Activated effector memory CD4-positive, alpha-beta T cell treated with Interleukin-2 at 50 U/mL for 16 hours (primary cell): ENCODE results near the gene TBC1D1.
"Not testable (repeated sequence)": the region's sequence is repeated elsewhere in the genome, so short reads cannot be mapped to it uniquely, and the experiment has no call there.

Source experiments
- DNase-seq: peaks from one replicate; pipeline ENCODE4 v3.0.0-alpha.2; 2020

Gene TBC1D1

DNA sequence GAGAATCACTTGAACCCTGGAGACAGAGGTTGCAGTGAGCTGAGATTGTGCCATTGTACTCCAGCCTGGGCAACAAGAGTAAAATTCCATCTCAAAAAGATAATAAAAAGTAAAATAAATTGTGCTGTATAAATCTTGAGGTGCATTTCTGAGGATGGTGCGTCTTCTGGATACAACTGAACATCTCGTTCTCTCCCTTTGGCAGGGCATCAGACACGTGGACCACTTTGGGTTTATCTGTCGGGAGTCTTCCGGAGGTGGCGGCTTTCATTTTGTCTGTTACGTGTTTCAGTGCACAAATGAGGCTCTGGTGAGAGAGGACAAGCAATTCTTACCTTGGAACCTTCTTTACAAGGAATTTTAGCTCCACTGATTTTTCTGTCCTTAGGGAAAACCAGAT is 129.5 kb downstream of the TBC1D1 start:
- DNase-seq = no peak

DNA sequence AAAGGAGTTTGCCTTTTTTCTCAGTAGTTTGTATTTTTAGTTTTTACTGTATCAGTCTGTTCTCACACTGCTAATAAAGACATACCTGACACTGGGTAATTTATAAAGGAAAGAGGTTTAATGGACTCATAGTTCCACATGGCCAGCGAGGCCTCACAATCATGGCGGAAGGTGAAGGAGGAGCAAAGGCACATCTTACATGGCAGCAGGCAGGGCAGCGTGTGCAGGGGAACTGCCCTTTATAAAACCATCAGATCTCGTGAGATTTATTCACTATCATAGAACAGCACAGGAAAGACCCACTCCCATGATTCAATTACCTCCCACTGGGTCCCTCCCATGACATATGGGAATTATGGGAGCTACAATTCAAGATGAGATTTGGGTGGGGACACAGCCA is 130.1 kb downstream of the TBC1D1 start:
- DNase-seq = not testable (repeated sequence)

- DNase-seq = no peak
Observed at GRCh38 chr4:38021751-38022150, 130.9 kb downstream of the TBC1D1 start.

GRCh38 chr4:38023347-38024205 is 132.7 kb downstream of the TBC1D1 start:
- no peak for DNase-seq

DNA sequence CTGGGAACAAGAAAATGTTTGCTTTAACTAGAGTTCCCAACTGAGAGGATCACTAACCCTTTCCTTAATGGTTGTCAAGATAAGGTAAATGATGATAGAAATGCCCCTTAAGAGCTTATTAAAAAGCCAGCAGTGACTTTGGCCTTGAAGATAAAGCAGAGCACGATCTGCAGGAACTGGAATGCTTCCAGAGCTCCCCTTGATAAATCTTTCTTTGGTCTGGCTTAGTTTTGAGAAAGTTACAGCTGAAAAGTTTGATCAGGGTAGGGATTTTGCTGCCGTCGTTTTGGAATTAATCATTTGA is 133.3 kb downstream of the TBC1D1 start:
- DNase-seq = no peak

GRCh38 chr4:38025665-38026064 is 134.8 kb downstream of the TBC1D1 start:
- no peak for DNase-seq

GRCh38 chr4:38026158-38026740 is 135.4 kb downstream of the TBC1D1 start:
- DNase-seq = no peak

DNA sequence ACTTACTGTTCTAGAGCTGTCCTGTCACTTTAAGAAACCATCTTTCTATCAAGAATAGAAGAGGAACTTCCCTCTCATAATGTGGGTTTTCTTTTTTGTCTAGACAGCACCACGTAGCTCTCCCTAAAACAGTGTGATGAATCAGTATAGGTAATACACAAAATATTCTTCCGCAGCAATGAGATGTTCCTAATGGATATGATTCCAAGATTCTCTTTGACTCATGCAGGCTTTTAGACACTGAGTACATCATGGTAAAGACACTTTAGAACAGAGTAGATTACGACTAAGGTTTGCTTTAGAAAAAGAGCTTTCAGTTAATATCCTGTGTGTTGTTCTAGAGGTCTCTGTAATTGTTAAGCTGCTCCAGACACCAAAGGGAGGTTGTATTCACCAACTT is 139.1 kb downstream of the TBC1D1 start:
- no peak for DNase-seq

DNA sequence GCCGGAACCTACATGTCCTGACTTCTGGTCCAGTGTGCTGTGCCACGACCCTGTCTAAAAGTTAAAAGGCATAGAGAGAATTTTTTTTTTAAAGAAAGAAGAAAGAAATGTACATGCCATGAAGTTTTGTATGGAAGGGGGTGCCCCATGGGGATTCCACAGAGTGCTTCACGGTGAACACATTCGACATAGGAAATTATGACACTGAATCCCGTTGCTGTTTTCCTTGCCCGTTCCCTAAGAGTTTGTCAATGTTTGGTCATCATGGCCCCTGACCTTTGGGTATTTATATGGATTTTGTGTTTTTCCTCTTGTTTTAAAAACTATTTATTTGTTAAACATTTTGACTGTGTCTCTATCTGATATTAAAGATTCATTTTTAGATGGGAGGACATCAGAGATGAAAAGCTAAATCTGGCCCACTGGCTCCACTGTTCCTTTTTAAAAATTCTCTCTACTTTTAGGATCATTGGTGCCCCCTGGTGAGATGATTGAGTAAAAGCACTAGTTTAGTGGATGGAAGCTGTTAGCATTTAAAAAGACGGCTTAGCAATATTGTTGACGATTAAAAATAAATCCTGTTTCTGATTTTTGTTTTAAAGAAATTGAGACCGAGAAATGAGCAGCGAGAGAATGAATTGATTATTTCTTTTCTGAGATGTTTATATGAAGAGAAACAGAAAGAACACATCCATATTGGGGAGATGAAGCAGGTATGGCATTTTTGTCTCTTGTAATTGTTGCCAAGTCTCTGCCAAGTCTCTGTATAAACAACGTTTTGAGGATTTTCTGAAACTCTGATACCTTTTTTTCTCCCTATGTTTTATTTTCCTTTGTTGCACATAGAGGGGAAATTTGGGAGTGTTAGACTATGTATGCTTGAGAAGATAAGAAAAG is 144.3 kb downstream of the TBC1D1 start:
- DNase-seq = no peak

DNA sequence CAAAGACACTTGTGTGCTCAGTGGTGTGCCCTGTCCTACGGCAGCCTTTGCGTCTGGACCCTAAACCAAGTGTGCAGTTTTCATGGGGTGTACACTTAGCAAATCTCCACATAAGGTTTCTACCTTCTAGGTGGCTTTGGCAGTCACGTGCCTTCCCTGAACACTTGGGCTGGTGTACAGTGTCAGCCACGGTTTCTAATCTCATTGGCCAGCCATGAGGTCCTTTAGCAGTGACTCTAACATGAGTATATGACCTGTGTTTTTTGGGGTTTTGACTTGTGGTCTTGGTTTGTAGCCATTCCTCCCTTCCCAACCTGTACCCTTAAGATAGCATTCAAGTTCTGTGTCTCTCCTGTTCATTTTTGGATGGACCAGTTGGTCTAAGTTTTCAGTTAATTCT is 145.7 kb downstream of the TBC1D1 start:
- no peak for DNase-seq

DNA sequence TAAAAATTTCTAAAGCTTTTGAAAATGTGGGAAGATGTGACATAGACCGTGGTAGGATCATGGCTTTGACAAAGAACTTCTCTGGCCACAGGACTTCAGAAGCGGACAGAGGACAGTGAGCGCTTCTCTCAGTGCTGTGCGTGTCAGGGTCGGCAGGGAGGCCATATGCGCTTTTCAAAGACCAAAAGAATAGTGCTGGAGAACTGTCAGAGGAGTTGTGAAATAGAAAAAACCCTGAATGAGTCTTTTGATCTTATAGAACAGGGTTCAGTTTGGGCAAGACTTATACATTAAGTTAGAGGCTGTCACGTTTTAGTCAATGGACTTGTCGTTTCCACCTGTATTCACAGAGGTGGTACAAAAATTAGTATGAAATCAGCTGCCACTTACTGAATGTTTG is 146.7 kb downstream of the TBC1D1 start:
- DNase-seq = no peak

GRCh38 chr4:38040619-38041018 is 149.7 kb downstream of the TBC1D1 start:
- DNase-seq = no peak

DNA sequence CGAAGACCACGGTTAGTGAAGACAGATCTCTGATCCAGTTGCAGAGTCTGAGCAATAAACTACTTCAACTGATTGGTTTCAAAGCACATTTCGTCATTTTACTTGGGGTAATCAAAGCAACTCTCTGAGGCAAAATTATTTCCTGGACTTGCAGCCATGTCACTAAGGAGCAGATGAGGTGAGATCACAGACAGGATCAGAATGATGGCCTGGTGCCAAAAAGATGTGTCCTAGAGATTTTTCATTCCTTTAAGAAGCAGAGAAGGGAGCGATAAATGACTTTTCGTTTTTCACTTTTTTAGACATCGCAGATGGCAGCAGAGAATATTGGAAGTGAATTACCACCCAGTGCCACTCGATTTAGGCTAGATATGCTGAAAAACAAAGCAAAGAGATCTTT is 153.2 kb downstream of the TBC1D1 start:
- no peak for DNase-seq

DNA sequence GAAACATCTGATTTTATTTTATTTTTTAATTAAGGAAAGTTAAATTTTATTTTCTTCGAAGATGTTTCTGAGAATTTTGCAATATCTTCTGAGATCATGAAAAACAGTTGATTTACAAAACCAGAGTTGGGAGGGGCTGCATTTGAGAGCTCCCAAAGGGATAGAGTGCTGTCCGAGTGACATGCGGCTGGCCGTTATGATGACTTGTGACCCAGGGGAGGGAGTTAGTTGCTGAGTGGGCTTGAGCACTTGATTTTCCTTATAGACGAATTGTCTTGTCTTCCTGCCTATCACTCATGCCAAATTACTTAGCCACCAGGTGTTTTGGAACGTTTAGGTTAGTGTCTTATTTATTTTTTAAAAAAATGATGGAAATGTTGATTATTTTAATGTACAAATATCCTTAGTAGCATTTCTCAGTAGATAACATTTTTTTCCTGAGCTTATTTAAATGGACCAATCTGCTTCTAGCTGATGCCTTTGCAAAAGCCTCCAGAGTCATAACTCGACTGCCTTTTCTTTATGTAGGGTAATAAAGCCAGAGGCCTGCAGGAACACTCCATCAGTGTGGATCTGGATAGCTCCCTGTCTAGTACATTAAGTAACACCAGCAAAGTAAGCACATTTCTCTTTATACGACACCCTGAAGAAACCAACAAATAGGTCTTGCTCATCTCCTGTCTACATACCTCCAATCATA is 154.6 kb downstream of the TBC1D1 start:
- DNase-seq = no peak

DNA sequence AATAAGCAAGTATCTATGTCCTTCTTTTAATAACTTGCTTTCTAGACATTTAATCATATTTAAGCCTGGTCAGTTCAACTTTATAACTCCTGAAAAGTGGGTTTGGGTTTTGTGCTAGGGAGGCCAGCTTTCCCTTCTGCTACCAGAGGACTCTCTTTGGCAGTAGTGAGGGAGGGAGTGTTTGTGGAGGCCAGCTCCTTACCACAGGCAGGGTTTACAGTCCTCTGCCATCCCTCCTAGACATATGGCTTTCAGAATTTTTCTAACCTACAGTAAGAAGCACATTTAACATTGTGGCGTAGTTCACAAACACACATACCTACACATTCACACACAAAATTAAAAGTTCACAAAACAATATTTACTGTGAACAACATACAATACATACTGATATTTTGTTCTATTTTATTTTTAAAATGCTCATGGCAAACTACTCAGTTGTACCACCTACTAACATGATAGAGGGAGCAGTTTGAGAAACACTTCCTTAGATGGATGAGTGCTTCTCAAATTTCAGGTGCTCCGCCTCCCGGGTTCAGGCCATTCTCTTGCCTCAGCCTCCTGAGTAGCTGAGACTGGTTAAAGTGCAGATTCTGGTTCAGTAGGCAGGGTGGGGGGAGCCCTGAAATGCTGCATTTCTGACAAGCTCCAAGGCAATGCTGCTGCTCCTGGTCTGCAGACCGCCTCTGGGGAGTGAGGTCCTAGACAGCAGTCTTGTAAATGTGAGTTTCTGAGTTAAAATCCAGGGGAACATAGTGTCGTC is 156.0 kb downstream of the TBC1D1 start:
- DNase-seq = no peak

DNA sequence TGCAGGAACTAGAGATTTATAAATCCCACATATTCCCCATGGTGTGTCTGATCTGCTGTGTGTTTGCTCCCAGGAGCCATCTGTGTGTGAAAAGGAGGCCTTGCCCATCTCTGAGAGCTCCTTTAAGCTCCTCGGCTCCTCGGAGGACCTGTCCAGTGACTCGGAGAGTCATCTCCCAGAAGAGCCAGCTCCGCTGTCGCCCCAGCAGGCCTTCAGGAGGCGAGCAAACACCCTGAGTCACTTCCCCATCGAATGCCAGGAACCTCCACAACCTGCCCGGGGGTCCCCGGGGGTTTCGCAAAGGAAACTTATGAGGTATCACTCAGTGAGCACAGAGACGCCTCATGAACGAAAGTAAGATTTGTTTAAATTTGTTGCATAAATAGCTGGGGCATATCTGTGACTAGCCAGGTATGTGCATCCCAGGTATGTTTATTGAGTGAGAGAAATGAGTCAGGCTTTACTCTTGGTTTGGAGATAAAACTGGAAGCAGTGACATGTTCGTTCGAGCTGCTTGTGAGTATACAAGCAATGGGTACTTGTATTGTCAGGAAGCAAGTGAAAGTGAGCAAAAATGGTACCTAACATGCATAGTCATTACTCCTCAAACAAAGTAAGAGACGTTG is 158.8 kb downstream of the TBC1D1 start:
- DNase-seq = no peak

DNA sequence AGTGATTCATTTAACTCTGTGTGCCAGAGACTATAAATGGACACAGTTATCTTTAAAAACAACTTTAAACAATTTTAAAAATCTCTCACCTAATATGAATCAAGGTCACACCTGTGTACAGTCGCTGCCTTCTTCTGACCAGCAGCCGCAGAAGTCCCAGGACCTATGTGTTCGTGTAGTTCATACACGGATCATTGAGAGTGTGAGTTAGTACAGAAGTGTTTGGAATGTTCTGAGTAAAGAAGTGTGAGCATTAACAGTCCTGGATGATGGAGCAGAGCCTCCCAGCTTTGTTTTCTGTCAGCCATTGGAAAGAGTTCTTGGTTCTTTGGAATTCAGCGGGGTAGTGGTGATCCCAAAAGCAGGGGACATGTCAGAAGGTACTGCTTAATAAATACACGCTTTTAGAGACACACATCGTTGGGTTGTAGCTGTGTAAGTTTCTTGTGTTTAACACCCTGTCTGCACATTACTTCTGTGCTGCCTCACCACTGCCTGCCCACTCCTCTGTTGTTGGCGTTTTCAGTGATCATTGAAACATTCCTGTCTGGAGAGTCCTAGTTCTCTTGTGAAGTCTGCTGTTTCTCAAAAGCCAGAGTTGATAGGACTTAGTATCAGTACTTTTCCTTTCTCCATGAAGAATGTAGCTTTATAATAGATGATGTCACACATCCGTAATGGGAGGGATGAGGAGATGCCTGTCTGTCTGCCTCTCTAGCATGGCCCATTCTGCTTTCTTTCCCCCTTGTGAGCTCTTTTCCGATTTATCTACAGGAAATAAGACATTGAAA is 159.9 kb downstream of the TBC1D1 start:
- no peak for DNase-seq

DNA sequence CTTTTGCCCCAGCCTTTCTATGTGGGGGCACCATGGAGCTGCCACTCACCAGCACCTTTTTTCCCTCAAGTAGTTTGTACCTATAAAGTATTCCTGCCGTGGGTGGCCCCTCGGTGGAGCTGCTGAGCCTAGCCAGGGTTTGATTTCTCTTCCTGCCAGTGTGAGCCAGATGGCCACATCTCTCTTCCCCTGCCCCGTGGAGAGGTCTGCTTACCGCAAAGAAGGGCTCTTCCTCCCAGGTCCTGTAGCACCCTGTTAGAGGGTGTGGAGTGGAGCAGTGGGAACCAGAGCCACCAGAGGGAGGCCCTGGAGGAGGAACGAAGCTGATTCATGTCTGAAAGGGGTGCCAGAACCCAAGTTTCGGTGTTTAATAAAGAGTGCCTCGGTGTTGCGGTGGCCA is 164.7 kb downstream of the TBC1D1 start:
- no peak for DNase-seq

DNA sequence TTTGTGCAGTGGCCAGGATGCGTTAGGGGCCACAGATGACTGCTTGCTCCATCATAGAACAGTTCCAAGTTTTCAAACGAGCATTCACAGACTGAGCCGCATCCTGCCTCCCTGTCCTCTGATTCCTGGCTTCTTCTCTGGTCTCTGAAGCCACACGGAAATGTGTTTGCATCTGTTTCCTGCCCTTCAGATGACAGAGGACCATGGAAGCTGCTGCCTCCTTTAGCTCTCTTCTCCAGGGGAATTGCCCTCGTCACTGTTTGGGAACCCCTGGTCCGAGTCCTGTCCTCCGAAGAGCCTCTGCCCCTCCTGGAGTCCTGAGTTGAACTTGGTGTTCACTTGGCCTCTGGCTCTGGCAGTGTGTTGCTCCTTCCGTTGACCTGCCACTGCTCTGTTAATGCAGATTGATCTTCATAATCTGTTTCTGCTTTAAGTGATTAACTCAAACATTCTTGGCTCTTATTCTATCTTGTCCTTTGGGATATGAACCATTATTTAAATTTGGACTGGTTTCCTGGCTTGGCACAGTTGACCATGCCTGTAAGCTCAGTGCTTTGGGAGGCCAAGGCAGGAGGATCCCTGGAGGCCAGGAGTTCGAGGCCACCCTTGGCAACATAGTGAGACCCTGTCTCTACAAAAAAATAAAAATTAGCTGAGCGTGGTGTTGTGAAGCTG is 165.3 kb downstream of the TBC1D1 start:
- no peak for DNase-seq

DNA sequence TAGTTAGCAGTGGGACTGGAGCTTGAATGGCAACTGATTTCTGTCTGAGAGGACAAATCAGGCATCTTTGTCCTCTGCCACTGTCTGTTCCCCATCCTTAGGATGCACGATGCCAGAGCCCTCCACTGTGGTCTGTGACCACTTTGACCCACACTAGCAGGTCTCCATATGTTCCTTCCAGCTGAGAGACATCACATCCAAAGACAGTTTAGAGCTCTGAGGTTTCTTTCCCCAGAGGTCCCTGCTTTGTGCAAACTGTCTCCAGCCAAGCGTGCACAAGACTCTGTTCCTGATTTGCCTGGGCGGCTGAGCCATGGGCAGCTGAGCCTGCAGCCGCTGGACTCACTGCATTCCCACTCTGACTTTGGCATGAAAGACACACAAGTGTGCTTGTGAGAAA is 167.3 kb downstream of the TBC1D1 start:
- DNase-seq = no peak
